Activated effector memory CD4-positive, alpha-beta T cell treated with anti-CD3 and anti-CD28 coated beads, Interleukin-2, amount 50 U/mL, for 16 hours (primary cell): Measurements from ENCODE around the gene GMNN.

Source experiments
- DNase-seq: peaks from one replicate; pipeline ENCODE4 v3.0.0-alpha.2; 2020

GMNN gene

GRCh38 chr6:24818346-24818745 is 43.6 kb downstream of the GMNN start:
- DNase-seq: no peak

GRCh38 chr6:24821860-24822444 is 47.2 kb downstream of the GMNN start:
- DNase-seq: no peak

- DNase-seq: no peak
Observed at GRCh38 chr6:24822696-24823095, 48.0 kb downstream of the GMNN start.

GRCh38 chr6:24823185-24823584 is 48.4 kb downstream of the GMNN start:
- DNase-seq: no peak

GRCh38 chr6:24824142-24824938 is 49.6 kb downstream of the GMNN start:
- no peak for DNase-seq

GRCh38 chr6:24825130-24825630 is 50.4 kb downstream of the GMNN start:
- DNase-seq: no peak

- DNase-seq: no peak
Observed at GRCh38 chr6:24827162-24827561, 52.4 kb downstream of the GMNN start.

GRCh38 chr6:24827970-24828369 is 53.2 kb downstream of the GMNN start:
- no peak for DNase-seq

- no peak for DNase-seq
Observed at GRCh38 chr6:24829657-24830056, 54.9 kb downstream of the GMNN start.

- DNase-seq: no peak
Observed at GRCh38 chr6:24831771-24832716, 57.3 kb downstream of the GMNN start.

- DNase-seq: no peak
Observed at GRCh38 chr6:24832794-24833193, 58.1 kb downstream of the GMNN start.

GRCh38 chr6:24833711-24834386 is 59.1 kb downstream of the GMNN start:
- DNase-seq: no peak
